ENCODE measurements around the gene ATP6V1E1. TPM values are rescaled to one million over a fixed set of nuclear protein-coding genes. Genes with fewer than 3 reads are reported as not detected.
A peak's percentile ranks its signal among the peaks of the same experiment; 100 is the strongest.
"Not testable (repeated sequence)": the region's sequence is repeated elsewhere in the genome, so short reads cannot be mapped to it uniquely, and the experiment has no call there.

Gene ATP6V1E1
- total RNA-seq (100 to 1,000 TPM; 141 to 158 TPM), polyA plus RNA-seq (ENCODE audit: insufficient read length in 2 of 2) (100 to 1,000 TPM; 135 to 140 TPM)
- long read RNA-seq, donor 1, transcript ATP6V1E1-201 (9 exons, 1,402 nt): major isoform, 56 of 74 reads
- long read RNA-seq, donor 1, partial matches to known transcripts: 6 of 74 reads
- long read RNA-seq, donor 1, other reads (novel, unspliced or antisense): 0 of 74 reads
- long read RNA-seq, donor 2, transcript ATP6V1E1-201 (9 exons, 1,402 nt): major isoform, 15 of 23 reads
- long read RNA-seq, donor 2, partial matches to known transcripts: 0 of 23 reads
- long read RNA-seq, donor 2, other reads (novel, unspliced or antisense): 0 of 23 reads
- long read RNA-seq, donor 3, transcript ATP6V1E1-201 (9 exons, 1,402 nt): major isoform, 14 of 24 reads
- long read RNA-seq, donor 3, transcript ATP6V1E1-205 (3 exons, 558 nt): minor isoform, 7 of 24 reads
- long read RNA-seq, donor 3, partial matches to known transcripts: 0 of 24 reads
- long read RNA-seq, donor 3, other reads (novel, unspliced or antisense): 0 of 24 reads
- long read RNA-seq, donor 4, transcript ATP6V1E1-201 (9 exons, 1,402 nt): major isoform, 34 of 47 reads
- long read RNA-seq, donor 4, transcript ATP6V1E1-207 (4 exons, 587 nt): minor isoform, 6 of 47 reads
- long read RNA-seq, donor 4, partial matches to known transcripts: 0 of 47 reads
- long read RNA-seq, donor 4, other reads (novel, unspliced or antisense): 0 of 47 reads

DNA sequence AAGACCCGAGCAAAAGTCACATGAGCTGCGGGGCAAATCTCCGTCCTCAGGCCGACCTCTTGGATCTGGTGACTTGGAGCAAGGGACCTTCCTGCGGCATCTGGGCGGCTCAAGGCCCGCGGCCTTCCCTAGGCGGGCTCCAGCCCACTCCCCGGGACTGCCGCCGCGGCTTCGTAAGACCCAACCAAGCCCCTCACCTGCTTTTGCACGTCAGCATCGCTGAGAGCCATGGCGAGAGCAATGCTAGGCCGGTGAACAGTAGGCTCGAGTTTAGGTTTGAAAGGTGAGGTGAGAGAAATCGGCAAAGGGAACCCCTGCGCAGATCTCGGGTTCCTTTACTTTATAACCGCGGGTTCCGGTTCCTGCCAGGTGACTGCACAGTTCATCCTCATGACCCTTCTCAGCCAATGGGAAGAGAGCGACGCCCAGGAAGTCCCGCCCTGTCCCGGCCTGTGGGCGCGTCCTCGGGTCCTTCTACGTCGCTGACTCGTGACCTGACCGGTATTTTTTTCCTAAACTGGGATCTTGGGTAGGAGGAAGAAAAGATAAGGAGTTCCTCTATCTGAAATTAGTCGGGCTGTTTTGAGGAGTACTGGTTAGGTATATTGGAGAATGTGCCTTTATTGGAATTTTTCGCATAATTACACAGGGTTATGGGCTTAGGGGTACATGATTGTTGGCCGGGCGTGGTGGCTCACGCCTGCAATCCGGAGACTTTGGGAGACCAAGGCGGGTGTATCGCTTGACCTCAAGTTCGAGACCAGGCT lies at the start of gene ATP6V1E1:
TSS of gene ATP6V1E1 (minus strand) at position 344 of the 767 bp plus-strand sequence. CDS start at position 230, 114 bp downstream.
- H3K9me3 ChIP-seq (ENCODE audit: control insufficient read depth, insufficient read depth, low read length): no peaks in the 10 kb centered on the region
- peak within 1 kb of the TSS; percentile 75 for H3K4me3 ChIP-seq (ENCODE audit: low read depth, low read length)
- DNase-seq (ENCODE audit: low read depth in 4 of 6, low spot score in 6 of 6): peak; percentile 91 to 99 (median 95)
- H3K27ac ChIP-seq (ENCODE audit: low read depth, low read length): peak within 1 kb of the TSS; percentile 89
- peaks cover 13% of the 10 kb centered on the region for H3K36me3 ChIP-seq (ENCODE audit: control insufficient read depth, insufficient read depth, low read length)
- 0% methylated on average over 36 of the region's 45 CpGs for WGBS (ENCODE audit: insufficient coverage)
- H3K27me3 ChIP-seq (ENCODE audit: control insufficient read depth, insufficient read depth, low read length): no peaks in the 10 kb centered on the region
- peaks cover 16% of the 10 kb centered on the region for H3K4me1 ChIP-seq (ENCODE audit: control insufficient read depth, insufficient read depth, low read length)

DNA sequence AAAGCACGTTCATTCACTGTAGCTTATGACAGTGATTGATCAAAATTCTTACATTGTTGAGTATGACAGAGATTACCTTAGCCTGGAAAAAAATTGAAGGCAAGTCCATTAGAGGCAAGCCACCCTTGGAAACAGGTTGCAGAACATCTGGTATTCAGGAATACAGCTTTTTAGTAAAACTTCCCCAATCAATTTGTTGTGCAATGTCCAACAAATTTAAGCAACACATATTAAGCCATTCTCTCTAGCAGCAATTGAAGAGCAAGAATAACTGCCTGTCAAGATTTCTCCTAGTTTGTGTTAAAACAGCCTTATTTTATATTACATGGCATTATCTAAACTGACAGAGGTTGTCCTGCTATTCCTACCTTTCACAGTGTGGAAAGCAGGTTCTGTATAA lies 47.0 kb upstream of the ATP6V1E1 start:
- Histone ChIP-seq H3K4me1 (ENCODE audit: control insufficient read depth, insufficient read depth, low read length) (no peaks in the 10 kb centered on the region), H3K36me3 (ENCODE audit: control insufficient read depth, insufficient read depth, low read length) (no peaks in the 10 kb centered on the region), H3K4me3 (ENCODE audit: low read depth, low read length) (no peak overlapping the region), H3K27me3 (ENCODE audit: control insufficient read depth, insufficient read depth, low read length) (no peaks in the 10 kb centered on the region), H3K27ac (ENCODE audit: low read depth, low read length) (no peak overlapping the region), H3K9me3 (ENCODE audit: control insufficient read depth, insufficient read depth, low read length) (no peaks in the 10 kb centered on the region)
- no CpG with 5 or more reads among the region's 1 CpG for WGBS (ENCODE audit: insufficient coverage)
- no peak for DNase-seq (ENCODE audit: low read depth in 4 of 6, low spot score in 6 of 6)

DNA sequence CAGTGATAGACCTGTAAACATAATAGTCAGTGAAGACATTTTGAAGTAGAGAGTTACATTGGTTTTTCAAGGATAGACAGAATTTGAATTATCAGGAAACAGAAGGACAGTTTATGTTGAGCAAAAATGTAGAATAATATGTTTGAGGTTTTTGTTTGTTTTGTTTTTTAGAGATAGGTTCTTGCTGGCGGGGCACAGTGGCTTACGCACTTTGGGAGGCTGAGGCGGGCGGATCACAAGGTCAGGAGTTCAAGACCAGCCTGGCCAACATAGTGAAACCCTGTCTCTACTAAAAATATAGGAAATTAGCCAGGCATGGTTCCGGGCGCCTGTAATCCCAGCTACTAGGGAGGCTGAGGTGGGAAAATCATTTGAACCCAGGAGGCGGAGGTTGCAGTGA lies 45.6 kb upstream of the ATP6V1E1 start:
- H3K36me3 ChIP-seq (ENCODE audit: control insufficient read depth, insufficient read depth, low read length): peaks cover 3% of the 10 kb centered on the region
- no peak overlapping the region for H3K4me3 ChIP-seq (ENCODE audit: low read depth, low read length)
- no peak for DNase-seq (ENCODE audit: low read depth in 4 of 6, low spot score in 6 of 6)
- no peak overlapping the region for H3K27ac ChIP-seq (ENCODE audit: low read depth, low read length)
- 96% methylated on average over 3 of the region's 7 CpGs for WGBS (ENCODE audit: insufficient coverage)
- H3K9me3 ChIP-seq (ENCODE audit: control insufficient read depth, insufficient read depth, low read length): no peaks in the 10 kb centered on the region
- H3K4me1 ChIP-seq (ENCODE audit: control insufficient read depth, insufficient read depth, low read length): no peaks in the 10 kb centered on the region
- H3K27me3 ChIP-seq (ENCODE audit: control insufficient read depth, insufficient read depth, low read length): no peaks in the 10 kb centered on the region

DNA sequence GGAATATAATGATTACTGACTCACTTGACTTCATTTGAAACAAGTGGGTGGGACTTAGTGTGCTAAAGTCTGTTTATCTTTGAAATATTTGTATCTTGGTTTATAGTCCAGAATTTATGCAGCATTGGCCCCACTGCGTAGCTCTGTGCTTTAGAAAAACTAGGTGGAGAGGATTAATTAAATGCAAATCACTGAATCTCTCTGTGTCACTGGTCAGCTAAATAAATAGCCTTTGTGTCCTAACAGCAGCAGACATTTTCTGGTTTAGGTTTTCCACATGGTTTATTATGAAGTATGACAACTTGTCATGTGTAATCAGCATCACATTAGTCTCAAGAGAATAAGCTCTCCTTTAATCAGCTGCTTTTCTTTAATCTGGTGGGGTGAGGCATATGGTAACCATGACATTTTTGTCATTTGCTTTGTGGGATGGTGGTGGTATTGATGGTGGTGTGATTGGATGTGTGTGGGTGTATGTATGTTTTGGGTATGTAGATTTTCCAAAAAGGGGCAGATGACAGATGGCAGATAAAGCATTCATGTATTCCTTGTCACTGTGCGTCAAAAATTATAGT lies 44.0 kb upstream of the ATP6V1E1 start:
- H3K27ac ChIP-seq (ENCODE audit: low read depth, low read length): no peak overlapping the region
- H3K4me3 ChIP-seq (ENCODE audit: low read depth, low read length): no peak overlapping the region
- H3K4me1 ChIP-seq (ENCODE audit: control insufficient read depth, insufficient read depth, low read length): no peaks in the 10 kb centered on the region
- WGBS (ENCODE audit: insufficient coverage): no CpG with 5 or more reads among the region's 2 CpGs
- DNase-seq (ENCODE audit: low read depth in 4 of 6, low spot score in 6 of 6): peak in 2 of 6 donors; percentile 37 to 72
- H3K27me3 ChIP-seq (ENCODE audit: control insufficient read depth, insufficient read depth, low read length): no peaks in the 10 kb centered on the region
- H3K36me3 ChIP-seq (ENCODE audit: control insufficient read depth, insufficient read depth, low read length): peaks cover 3% of the 10 kb centered on the region
- H3K9me3 ChIP-seq (ENCODE audit: control insufficient read depth, insufficient read depth, low read length): no peaks in the 10 kb centered on the region

DNA sequence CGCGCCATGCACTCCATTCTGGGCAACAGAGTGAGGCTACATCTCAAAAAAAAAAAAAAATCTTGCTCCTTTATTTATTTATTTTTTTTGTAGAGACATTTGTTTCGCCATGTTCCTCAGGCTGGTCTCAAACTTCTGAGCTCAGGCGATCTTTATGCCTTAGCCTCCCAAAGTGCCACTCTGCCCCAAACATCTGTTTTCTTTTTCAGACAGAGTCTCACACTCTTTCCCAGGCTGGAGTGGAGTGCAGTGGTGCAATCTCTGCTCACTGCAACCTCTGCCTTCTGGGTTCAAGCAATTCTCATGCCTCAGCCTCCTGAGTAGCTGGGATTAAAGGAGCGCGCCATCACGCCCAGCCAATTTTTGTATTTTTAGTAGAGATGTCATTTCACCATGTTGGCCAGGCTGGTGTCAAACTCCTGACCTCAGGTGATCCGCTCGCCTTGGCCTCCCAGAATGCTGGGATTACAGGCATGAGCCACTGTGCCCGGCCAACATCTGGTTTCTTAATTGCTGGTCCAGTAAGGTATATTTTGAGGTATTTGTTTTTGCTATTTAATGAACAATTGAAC lies 43.1 kb upstream of the ATP6V1E1 start:
- not testable (repeated sequence) for H3K27ac ChIP-seq (ENCODE audit: low read depth, low read length); H3K4me3 ChIP-seq (ENCODE audit: low read depth, low read length); DNase-seq (ENCODE audit: low read depth in 4 of 6, low spot score in 6 of 6); H3K9me3 ChIP-seq (ENCODE audit: control insufficient read depth, insufficient read depth, low read length); H3K27me3 ChIP-seq (ENCODE audit: control insufficient read depth, insufficient read depth, low read length); H3K4me1 ChIP-seq (ENCODE audit: control insufficient read depth, insufficient read depth, low read length); H3K36me3 ChIP-seq (ENCODE audit: control insufficient read depth, insufficient read depth, low read length)
- WGBS (ENCODE audit: insufficient coverage): 98% methylated on average over 7 of the region's 10 CpGs

DNA sequence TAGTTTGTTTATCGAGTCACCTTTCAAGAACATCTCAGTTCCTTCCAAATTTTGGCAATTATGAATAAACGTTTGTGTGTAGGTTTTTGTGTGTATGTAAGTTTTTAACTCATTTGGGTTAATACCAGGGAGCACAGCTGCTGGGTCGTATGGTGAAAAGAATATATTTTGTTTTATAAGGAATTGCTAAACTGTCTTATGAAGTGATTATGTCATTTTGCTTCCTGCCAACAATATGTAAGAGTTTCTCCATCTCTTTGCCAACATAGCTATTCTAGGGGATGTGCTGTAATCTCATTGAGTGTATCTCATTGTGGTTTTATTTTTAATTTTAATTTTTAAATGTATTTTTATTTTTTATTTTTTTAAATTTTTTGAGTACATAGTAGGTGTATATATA lies 37.3 kb upstream of the ATP6V1E1 start:
- H3K27ac ChIP-seq (ENCODE audit: low read depth, low read length): no peak overlapping the region

DNA sequence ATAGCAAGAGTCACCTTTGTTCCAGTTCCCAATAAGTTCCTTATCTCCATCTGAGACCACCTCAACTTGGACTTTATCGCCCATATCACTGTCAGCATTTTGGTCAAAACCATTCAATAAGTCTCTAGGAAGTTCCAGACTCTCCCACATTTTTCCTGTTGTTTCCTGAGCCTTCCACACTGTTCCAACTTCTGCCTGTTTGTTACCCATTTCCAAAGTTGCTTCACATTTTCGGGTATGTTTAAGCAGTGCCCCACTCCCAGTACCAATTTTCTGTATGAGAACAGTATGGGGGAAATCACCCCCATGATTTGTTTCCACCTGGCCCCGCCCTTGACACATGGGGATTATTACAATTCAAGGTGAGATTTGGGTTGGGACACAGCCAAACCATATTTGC lies 36.7 kb upstream of the ATP6V1E1 start:
- H3K27ac ChIP-seq (ENCODE audit: low read depth, low read length): no peak overlapping the region
- H3K27me3 ChIP-seq (ENCODE audit: control insufficient read depth, insufficient read depth, low read length): no peaks in the 10 kb centered on the region
- no peak overlapping the region for H3K4me3 ChIP-seq (ENCODE audit: low read depth, low read length)
- no peak for DNase-seq (ENCODE audit: low read depth in 4 of 6, low spot score in 6 of 6)
- peaks cover 1% of the 10 kb centered on the region for H3K9me3 ChIP-seq (ENCODE audit: control insufficient read depth, insufficient read depth, low read length)
- peaks cover 30% of the 10 kb centered on the region for H3K36me3 ChIP-seq (ENCODE audit: control insufficient read depth, insufficient read depth, low read length)
- WGBS (ENCODE audit: insufficient coverage): 100% methylated on average over 1 of the region's 3 CpGs
- no peaks in the 10 kb centered on the region for H3K4me1 ChIP-seq (ENCODE audit: control insufficient read depth, insufficient read depth, low read length)

More for the DNA sequence above, 37.3 kb upstream of the ATP6V1E1 start:
- Histone ChIP-seq H3K36me3 (ENCODE audit: control insufficient read depth, insufficient read depth, low read length) (peaks cover 26% of the 10 kb centered on the region), H3K4me3 (ENCODE audit: low read depth, low read length) (no peak overlapping the region), H3K4me1 (ENCODE audit: control insufficient read depth, insufficient read depth, low read length) (no peaks in the 10 kb centered on the region), H3K9me3 (ENCODE audit: control insufficient read depth, insufficient read depth, low read length) (peaks cover 1% of the 10 kb centered on the region), H3K27me3 (ENCODE audit: control insufficient read depth, insufficient read depth, low read length) (no peaks in the 10 kb centered on the region)
- DNase-seq (ENCODE audit: low read depth in 4 of 6, low spot score in 6 of 6): peak in 1 of 6 donors; percentile 67
- no CpG with 5 or more reads among the region's 3 CpGs for whole genome bisulfite sequencing (ENCODE audit: insufficient coverage)

DNA sequence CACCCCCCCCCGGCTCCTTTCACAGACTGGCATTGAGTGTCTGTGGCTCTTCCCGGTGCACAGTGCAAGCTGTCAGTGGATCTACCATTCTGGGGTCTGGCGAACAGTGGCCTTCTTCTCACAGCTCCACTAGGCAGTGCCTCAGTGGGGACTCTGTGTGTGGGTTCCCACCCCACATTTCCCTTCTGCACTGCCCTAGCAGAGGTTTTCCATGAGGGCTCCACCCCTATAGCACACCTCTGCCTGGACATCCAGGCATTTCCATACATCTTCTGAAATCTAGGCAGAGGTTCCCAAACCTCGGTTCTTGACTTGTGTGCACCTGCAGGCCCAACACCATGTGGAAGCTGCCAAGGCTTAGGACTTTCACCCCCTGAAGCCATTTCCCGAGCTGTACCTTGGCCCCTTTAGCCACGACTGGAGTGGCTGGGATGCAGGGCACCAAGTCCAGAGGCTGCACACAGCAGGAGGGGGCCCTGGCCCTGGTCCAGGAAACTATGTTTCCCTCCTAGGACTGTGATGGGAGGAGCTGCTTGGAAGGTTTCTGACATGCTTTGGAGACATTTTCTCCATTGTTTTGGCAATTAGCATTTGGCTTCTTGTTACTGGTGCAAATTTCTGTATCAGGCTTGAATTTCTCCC lies 36.0 kb upstream of the ATP6V1E1 start:
- 84% methylated on average over 6 of the region's 6 CpGs for WGBS (ENCODE audit: insufficient coverage)
- Histone ChIP-seq H3K4me3 (ENCODE audit: low read depth, low read length) (no peak overlapping the region), H3K27ac (ENCODE audit: low read depth, low read length) (no peak overlapping the region), H3K36me3 (ENCODE audit: control insufficient read depth, insufficient read depth, low read length) (peaks cover 33% of the 10 kb centered on the region), H3K9me3 (ENCODE audit: control insufficient read depth, insufficient read depth, low read length) (peaks cover 1% of the 10 kb centered on the region), H3K4me1 (ENCODE audit: control insufficient read depth, insufficient read depth, low read length) (no peaks in the 10 kb centered on the region), H3K27me3 (ENCODE audit: control insufficient read depth, insufficient read depth, low read length) (no peaks in the 10 kb centered on the region)
- no peak for DNase-seq (ENCODE audit: low read depth in 4 of 6, low spot score in 6 of 6)
